SKM-1 treated with dmso at 0.1 percent for 144 hours (cell line): ENCODE results near the gene C10orf67.
A peak's percentile ranks its signal among the peaks of the same experiment; 100 is the strongest.
"Not testable (repeated sequence)": the region's sequence is repeated elsewhere in the genome, so short reads cannot be mapped to it uniquely, and the experiment has no call there.

Experiments used
- DNase-seq: peaks from one replicate; lab custom pipeline; 2025; ENCODE audit not compliant: unreplicated experiment; lab: John Stamatoyannopoulos, UW

C10orf67 gene

DNA sequence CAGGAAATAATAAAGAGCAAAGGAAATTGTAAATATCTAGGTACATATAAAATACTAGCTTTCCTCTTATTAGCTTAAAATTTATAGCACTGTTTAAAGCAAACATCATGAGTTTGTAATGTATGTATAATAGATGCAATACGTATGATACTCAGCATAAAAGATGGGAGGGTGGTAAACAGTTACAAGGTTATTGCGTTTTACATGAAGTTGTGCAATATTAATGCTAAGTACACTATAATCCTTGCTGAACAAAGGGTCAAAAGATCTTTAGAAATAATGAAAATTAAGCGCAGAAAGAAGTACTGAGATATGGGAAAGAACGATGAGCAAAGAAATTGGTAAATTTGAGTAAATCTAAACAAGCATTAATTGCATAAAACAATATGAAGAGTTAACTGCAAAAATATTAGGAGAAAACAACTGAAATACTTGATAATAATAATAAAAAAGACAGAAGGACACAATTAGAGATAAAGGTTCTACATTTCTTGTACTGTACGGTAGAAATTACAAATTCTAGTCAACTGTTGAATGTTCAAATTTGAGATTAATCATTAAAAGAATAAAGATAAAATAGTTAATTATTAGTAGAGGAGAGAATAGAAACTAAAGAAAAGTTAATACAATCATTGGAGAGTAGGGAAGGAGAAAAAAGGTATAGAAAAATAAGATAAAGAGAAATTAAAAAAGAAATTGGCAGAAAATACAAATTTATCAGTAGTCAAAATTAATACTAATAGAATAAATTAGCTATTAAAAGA is 17.9 kb downstream of the C10orf67 start:
- DNase-seq, result no peak

DNA sequence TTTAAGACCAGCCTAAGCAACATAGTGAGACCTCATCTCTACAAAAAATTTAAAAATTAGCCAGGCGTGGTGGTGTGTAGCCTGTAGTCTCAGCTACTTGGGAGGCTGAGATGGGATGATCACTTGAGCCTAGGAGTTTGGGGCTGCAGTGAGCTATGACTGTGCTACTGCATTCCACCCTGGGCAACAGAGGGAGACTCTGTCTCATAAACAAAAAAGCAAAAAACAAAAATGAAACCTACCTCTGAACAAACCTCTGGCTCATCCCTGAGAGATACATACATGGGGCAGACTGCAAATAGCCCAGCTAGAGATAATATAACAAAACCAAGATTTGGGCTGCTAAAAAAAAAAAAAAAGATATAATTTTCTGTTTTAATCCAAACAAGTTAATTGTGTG is 19.5 kb downstream of the C10orf67 start:
- DNase-seq, result no peak

DNA sequence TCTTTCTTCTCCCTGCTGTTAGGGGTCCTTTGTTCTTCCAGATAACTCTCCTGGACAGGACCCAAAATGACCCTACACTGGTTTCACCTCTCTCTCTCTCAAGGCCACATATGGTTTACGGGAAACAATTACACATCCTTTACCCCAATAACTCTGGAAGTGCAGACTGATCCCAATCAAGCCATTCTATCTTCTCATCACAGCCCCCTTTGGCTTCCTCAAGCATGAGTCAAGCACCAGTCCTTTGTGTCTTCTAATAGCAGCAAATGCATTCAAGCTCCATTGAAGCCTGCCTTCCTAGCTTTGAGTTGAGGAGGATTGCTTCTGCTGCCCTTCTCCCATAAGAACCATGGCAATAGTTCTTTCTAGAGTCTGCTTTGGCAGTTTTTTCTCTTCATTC is 20.2 kb downstream of the C10orf67 start:
- no peak for DNase-seq

GRCh38 chr10:23322082-23322481 is 22.5 kb downstream of the C10orf67 start:
- DNase-seq, result no peak

DNA sequence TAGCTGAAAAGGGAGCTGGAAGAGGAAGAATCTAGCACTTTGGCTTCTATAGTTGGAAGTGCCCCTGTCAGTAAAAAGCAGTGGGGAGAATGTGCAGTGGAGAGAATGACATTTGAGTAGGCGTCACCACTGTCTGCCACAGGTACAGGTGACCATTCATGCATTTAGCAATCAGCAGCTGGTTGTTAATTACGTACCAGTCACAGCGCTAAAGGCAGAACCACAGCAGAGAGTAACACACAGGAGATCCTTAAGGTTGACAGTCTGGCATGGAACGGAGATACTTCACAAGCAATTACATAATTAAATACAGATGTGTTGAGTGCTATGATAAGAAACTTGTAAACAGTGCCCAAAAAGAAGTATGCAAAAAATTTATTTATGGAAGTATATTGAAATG is 24.8 kb downstream of the C10orf67 start:
- DNase-seq, result no peak

GRCh38 chr10:23318359-23318758 is 26.2 kb downstream of the C10orf67 start:
- DNase-seq, result no peak

GRCh38 chr10:23317416-23317815 is 27.2 kb downstream of the C10orf67 start:
- no peak for DNase-seq

- DNase-seq, result no peak
Observed at GRCh38 chr10:23316406-23316805, 28.2 kb downstream of the C10orf67 start.

DNA sequence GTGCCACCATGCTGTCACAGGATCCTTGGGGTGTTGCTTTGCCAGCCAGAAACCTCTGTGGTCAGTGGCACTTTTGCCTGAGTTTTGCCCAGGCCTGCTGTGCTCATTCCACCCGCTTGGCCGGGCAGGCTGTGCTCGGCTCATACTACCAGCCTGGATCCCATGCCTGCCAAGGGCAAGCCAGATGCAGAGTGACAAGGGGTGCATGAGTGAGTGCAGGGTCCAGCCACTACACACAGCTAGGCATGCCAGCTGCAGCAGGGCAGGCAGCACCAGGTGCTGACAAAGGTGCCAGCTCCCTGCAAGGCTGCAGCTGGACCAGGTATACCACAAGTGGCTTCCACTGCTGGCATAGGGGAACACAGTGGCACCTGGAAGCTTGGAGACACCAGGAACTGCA is 28.6 kb downstream of the C10orf67 start:
- no peak for DNase-seq

GRCh38 chr10:23314835-23315239 is 29.8 kb downstream of the C10orf67 start:
- peak; percentile 19 for DNase-seq

- DNase-seq, result no peak
Observed at GRCh38 chr10:23311034-23311433, 33.6 kb downstream of the C10orf67 start.

DNA sequence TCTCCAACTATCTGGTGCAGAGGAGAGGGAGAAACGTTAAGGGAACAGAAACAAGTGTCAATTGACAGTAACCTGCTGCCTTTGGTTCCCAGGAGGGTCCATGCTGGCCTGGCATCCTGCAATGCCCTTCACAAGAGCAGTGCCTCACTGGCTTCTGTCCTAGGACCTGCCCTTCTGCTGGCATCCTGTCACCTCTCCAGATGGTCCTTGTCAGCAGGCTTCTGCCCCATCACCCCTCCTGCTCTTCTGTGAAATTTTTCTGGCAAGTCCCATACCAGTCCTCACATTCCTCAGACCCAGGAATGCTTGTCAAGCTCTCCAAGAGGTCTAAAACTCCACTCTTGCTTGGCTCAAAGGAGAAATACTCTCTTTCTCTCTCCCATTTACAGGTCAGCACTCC is 34.2 kb downstream of the C10orf67 start:
- no peak for DNase-seq

GRCh38 chr10:23299961-23300360 is 44.6 kb downstream of the C10orf67 start:
- not testable (repeated sequence) for DNase-seq

DNA sequence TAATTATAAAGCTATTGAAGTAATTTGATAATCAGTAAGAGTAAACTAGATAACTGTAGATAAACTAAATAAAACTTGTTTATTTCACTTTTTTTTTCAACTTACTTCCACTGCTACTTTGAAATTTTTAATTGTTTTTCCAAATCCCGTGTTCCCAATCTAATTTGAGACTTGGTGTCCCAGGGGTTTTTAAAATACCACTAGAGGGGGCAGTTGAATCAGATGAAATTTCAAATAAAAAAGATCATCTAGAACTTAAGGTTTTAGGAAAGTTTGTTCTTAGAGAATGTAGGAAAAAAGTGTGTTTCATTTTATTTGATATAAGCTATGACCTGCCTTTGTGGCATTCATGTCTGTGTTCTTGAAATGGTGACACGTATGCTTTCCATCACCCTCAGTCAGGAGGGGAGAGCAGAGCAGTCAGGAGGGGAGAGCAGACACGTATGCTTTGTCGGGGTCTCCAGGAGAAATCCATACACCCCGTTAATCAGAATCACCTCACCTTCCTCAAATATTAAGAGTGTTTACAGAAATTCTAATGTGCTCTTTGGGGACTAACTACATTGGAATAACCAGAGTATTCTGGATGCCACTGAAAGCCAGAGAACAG is 49.9 kb downstream of the C10orf67 start:
- DNase-seq, result no peak

- no peak for DNase-seq
Observed at GRCh38 chr10:23293973-23294590, 50.5 kb downstream of the C10orf67 start.

DNA sequence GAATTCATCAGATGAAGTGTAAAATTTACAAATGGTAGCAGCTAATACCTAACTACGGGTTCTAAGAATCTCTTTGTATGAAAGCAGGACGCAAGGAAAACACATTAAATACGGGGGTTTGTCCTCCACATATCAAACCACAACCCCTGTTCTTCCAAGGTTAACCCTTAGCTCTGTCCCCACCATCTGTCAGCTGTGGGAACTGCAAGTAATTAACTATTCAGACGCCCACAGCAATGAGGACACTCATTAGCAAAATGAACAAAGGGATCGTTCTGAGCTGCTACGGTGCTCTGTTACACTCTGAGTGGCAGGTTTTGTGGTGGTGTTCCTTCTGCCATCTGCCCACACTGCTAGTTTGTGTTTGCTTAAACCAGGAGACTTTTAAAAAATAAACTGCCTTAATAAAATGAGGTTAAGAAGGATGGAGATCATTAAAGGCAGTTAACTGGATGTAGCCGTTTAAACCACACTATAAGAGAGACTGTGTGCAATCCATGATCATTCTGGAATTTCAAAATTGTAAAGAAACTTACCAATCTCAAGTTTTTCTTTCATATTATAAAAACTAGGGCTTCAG is 51.4 kb downstream of the C10orf67 start:
- DNase-seq, result peak; percentile 22

- no peak for DNase-seq
Observed at GRCh38 chr10:23291551-23292334, 52.9 kb downstream of the C10orf67 start.

GRCh38 chr10:23284674-23285335 is 59.8 kb downstream of the C10orf67 start:
- DNase-seq, result no peak

DNA sequence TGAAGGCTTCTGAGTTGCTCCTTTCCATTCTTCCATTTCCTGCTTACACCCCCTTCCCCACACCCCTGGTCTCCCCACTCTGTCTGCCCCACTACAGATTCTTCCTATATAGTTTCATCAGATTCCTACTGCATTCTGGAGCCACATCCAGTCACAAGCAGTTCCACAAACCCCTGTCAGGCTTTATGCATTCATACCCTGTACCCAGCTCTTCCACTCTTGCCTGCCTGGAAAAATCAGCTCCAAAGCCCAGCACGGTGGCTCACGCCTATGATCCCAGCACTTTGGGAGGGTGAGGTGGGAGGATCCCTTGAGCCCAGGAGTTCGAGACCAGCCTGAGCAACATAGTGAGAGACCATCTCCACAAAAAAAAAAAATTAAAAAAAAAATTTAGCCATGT is 60.4 kb downstream of the C10orf67 start:
- DNase-seq, result no peak

DNA sequence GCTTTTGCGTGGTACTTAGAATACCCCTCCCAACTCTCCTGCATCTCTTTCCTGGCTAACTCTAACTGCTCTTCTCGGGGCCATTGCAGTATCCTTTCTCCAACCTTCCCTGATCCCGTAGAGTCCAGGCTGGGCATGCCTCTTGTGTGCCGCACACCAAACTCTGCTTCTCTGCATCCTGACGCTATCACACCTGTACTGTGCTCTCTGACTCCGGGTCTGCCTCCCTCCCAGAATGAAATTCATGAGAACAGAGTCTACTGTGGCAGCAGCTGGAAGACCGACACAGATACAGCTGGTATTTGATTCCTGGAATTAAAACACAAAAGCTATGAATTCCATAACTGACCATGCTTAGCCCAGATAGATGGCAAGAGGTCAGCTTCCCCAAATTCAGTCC is 60.9 kb downstream of the C10orf67 start:
- DNase-seq, result no peak

GRCh38 chr10:23281044-23281433 is 63.6 kb downstream of the C10orf67 start:
- DNase-seq, result no peak
